Hippocampal formation (tissue), 2 donors: ENCODE data around the gene HM13.
"Not testable (repeated sequence)": the region's sequence is repeated elsewhere in the genome, so short reads cannot be mapped to it uniquely, and the experiment has no call there.

Experiments used
- DNase-seq, 2 donors: peaks; one replicate each; lab custom pipeline; 2025; lab: John Stamatoyannopoulos, UW

Gene HM13

GRCh38 chr20:31568041-31568731, 53.9 kb downstream of the HM13 start:
- DNase-seq, result no peak

- no peak for DNase-seq
Measured at GRCh38 chr20:31568773-31569162, 54.5 kb downstream of the HM13 start.

DNA sequence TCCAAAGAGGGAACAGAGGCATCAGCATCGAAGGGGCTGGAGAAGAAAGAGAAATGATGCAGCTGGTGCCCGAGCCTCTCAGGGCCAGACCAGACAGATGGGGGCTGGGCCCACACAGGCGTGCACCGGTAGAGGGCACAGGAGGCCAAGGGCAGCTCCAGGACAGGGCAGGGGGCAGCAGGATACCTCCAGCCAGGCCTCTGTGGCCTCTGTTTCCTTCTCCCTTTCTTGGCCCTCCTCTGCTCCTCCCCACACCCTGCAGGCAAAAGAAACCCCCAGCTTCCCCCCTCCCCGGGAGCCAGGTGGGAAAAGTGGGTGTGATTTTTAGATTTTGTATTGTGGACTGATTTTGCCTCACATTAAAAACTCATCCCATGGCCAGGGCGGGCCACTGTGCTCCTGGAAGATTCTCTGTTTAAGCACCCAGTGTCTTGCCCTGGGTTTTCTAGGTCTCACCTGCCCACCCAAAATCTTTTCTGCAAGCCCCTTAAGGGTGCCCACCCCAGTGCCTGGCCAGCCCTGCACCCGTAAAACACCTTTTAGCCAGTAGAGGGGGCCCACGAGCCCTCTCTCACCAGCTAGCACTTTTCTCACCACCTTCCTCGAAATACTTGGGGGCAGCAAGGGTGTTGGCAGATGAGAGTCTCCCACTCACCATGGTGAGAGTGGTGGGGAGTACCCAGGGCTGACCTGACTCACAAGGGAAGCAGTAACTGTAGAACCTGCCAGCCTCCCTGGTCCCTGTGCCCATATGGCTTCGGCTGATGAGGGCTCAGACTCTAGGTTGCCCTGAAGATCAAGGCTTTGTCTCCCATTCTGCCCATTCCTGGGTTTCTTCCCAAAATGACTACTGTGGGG, 55.1 kb downstream of the HM13 start:
- DNase-seq, result peak in 1 of 2 donors; percentile 41

DNA sequence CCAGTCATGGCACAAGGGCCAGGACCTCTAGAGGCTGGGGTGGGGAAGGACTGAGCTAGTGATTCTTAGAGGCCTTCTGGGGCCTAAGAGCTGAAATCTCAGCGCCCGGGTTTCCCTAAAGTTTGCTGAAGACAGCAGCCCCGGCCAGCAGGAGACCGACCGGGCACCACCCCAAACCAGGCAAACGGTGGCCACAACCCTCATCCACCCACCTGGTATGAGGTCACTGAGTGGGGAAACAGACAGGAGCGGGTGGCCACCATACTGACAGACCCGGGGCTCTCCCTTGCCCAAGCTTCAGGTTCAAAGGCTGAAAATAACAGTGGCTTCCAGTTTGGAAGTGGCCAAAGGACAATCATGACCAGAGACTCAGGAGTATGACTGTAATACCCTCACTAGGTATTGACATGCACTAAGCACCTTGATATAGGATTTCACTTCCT, 55.8 kb downstream of the HM13 start:
- DNase-seq, result no peak

GRCh38 chr20:31570735-31571617, 56.7 kb downstream of the HM13 start:
- peak; percentile 82 to 86 for DNase-seq

GRCh38 chr20:31572042-31572700, 57.9 kb downstream of the HM13 start:
- DNase-seq, result no peak

DNA sequence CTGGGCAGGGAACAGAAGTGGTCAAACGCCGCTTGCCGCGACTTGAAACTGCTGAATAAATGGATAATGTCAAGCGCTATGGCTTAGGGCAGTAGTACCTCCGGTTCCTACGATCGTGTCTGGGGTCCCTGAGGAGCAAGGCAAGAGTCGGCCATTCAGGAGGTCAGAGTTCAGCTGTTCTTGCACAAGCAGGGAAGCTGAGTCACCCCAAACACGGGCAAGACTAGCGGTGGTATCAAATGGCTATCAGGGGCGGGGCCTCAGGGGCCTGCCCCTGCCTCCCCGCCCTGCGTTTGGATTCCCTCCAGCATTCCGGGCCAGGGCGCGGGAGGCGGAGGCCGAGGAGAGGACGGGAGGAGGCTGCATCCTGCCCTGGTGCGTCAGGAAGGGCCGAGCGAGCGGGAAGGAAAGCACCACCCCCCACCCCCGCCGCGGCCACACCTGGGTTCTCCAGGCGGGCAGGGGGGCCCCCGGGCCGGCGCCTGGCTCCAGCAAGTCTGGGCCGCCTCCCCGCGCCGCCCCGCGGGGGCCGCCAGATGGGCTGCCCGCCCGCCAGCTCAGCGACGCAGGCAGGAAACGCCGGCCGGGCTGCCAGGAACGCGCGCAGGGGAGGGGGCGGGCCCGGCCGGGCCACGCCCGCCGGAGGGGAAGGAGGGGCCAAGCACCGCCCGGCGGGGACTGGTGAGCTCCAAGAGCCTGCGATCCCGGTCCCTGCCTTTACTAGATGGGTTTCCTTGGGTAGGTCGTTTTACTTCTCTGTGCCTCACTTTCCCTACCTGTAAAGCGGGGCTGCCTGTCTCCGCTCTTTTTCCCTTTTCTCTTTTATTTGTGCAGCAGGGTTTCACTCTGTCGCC, 58.7 kb downstream of the HM13 start:
- DNase-seq, result peak; percentile 84 to 86

DNA sequence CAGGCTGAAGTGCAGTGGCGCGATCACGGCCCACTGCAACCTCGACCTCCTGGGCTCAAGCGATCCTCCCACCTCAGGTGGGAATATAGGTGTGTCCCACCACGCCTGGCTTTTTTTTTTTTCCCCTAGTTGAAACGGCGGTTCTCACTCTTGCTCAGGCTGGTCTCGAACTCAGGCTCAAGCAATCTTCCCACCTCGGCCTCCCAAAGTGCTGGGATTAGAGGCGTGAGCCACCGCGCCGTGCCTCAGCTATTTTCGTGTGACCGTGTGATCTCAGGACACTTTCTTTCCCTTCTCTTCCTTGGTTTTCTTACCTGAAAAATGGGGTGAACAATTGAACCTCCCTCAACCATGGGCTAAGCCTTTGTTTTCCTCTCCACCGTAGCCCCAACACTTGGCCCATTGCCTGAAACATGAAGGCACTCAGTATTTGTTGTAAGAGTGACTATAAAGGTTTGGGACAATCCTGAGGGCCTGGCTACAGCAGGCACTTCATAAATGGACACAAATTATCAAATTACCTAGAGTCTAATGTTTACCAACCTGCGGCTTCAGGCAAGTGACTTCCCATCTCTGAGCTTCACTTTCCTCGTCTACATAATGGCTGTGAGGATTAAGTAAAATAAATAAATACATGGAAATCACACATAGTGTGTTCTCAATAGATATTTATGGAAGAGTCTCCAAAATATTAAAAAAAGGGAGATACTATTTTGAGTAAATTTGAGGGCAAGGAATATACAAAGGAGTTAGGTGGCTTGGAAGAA, 59.5 kb downstream of the HM13 start:
- DNase-seq, result no peak

- not testable (repeated sequence) for DNase-seq
Measured at GRCh38 chr20:31574986-31575385, 60.7 kb downstream of the HM13 start.

- no peak for DNase-seq
Measured at GRCh38 chr20:31576751-31577150, 62.5 kb downstream of the HM13 start.

GRCh38 chr20:31577194-31577593, 63.0 kb downstream of the HM13 start:
- DNase-seq, result no peak

DNA sequence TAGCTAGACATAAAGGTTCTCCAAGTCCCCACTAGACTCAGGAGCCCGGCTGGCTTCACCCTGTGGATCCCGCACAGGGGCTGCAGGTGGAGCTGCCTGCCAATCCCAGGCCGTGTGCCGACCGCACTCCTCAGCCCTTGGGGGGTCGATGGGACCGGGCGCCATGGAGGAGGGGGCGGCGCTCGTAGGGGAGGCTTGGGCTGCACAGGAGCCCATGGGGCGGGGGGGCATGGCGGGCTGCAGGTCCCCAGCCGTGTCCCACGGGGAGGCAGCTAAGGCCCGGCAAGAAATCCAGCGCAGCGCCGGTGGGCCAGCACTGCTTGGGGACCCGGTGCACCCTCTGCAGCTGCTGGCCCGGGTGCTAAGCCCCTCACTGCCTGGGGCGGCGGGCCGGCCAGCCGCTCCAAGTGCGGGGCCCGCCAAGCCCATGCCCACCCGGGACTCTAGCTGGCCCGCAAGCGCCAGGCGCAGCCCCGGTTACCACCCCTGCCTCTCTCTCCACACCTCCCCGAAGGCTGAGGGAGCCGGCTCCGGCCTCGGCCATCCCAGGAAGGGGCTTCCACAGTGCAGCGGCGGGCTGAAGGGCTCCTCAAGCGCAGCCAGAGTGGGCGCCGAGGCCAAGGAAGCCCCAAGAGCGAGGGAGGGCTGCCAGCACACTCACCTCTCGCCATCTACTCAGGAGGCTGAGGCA, 64.4 kb downstream of the HM13 start:
- no peak for DNase-seq

DNA sequence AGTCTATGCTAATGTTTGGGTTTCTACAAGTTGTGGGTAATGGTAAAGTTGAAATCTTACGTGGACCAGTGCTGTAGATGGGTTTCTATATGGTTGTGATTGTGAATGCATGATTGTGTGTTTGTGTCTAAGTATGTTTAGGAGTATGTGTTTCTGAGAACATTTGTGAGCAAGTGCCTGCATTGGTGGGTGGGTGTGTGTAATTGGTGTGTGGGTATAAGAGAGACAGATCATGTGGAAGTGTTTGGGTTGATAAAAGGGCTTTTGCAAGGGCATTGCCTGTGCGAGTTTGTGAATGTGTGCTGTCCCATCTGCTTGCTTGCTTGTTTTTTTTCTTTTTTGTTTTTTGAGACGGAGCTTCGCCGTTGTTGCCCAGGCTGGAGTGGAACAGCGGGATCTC, 65.0 kb downstream of the HM13 start:
- no peak for DNase-seq

GRCh38 chr20:31579941-31580651, 65.9 kb downstream of the HM13 start:
- DNase-seq, result not testable (repeated sequence)

DNA sequence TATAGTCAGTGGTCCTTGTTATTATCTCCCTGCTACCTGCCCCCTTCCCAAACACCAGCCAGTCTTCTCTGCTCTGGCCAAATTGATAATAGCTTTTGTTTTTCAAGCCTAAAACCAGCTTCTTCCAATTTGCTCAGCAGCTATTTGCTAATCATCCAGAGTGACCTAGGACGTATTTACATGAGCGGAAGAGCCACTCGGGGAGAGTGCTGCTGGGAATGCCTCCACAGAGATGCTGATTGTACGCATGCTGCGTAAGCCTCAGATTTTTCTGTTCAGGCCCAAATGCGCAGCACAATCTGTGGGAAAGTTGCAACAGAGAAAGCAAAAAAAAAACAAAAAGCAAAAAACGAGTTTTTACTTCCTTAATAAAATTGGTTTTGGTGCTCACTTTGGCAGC, 66.5 kb downstream of the HM13 start:
- DNase-seq, result no peak

DNA sequence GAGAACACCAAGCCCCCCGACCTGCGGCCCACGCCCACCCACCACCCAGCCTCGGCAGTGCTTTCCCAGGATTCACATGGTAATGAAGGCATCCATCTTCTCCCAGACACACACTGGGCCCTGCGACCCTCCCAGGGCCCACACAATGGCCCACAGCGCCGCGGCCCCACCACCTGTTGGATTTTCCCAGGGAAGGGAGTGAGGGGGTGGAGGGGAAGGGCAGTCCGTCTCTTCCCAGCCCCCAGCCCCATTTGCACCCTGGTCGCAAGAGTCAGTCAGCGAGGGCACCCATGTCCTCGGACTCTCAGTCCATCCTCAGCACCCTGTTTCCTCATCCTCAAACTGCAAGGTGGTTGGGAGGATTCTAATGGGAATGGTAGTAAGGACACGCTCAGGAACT, 67.1 kb downstream of the HM13 start:
- DNase-seq, result no peak

DNA sequence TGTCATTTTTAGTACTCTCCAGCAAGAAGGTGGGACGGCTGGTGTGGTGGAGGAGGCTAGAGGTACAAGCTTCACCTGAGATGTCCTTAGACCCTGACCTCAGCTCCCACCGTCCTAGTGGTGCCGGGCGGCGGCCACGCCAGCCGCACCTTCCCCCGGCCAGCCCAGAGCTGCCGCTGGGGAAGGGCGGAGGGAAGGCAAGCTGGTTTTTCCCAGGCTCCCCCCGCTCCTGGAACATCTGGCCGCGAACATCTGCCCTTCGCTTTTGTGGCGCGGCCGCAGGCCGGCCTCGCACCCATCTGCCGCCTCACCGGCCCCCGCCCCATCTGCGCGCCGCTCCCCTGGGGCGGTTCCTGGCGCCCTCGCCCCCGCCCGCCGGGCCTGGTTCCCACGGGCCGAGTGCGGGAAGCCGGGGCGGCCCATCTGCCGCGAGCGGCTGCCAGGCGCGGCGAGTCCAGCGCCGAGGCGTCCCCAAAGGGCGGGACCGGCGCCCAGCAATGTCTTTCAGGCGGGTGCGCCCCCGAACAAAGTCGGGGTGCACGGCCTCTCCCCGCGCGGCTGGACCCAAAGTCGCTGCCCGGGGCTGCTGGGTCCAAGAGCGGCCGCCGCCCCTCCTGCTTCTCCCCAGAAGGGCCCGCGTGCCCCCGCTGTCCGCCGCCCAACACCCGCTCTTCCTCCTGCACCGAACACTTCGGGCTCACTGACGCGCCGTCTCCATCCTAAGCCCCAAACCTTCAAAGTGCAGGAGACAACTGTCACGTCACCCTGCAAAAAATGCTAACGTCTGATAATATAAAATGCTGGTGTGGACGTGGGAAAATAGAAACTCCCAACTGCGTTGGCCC, 73.5 kb downstream of the HM13 start:
- DNase-seq, result no peak

DNA sequence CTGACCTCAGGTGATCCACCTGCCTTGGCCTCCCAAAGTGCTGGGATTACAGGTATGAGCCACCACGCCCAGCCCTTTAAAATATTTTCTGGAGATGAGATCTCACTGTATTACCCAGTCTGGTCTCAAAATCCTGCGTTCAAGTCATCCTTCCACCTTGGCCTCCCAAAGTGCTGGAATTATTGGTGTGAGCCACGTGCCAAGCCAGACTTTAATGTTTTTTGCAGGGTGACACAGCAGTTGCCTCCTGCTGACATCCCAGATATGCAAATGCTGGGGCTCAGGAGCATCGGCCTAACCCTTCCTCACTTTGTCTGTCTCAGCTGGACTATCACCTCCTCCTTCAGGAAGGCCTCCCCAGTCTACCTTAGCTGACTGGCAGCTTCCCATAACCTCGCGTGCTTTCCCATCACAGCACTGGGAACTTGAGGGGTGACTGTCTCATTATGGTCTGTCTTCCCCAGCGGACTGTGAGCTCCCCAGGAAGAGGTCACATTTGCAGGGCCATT, 76.5 kb downstream of the HM13 start:
- DNase-seq, result no peak
